ENCODE measurements around the gene MYL12A. TPM values are rescaled to one million over a fixed set of nuclear protein-coding genes. Genes with fewer than 3 reads are reported as not detected.
"Not testable (repeated sequence)": the region's sequence is repeated elsewhere in the genome, so short reads cannot be mapped to it uniquely, and the experiment has no call there.

Gene MYL12A
- total RNA-seq, 1 donor from 2014 or later: 2,410 TPM

DNA sequence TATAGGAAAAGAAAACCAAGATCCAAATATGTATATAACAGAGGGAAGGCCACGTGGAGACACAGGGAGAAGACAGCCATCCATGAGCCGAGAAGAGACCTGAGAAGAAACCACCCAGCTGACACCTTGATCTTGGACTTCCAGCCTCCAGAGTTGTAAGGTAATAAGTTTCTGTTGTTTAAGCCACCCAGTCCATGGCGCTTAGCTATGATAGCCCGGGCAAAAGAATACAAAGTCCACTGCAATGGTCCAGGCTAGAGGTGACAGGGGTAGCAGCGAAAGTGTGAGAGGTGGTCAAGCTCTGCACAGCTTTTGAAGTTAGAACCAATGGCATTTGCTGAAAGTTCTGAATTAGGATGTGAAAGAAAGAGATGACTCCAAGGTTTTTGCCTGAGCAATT lies 30.6 kb upstream of the MYL12A start:
- no peak for TF ChIP-seq CTCF (IDR thresholded peaks at IDR 0.05; ENCODE audit: borderline replicate concordance)
- H3K4me3 ChIP-seq: peak overlapping the region; percentile 71
- peak overlapping the region; percentile 92 for H3K27ac ChIP-seq (replicated peaks)
- no peak for DNase-seq
- no peaks in the 10 kb centered on the region for H3K9me3 ChIP-seq (replicated peaks)
- peaks cover 35% of the 10 kb centered on the region for H3K36me3 ChIP-seq
- intact Hi-C loops (cut with micrococcal nuclease): no loop called here
- H3K27me3 ChIP-seq (ENCODE audit: low read depth): no peaks in the 10 kb centered on the region
- H3K4me1 ChIP-seq: peaks cover 86% of the 10 kb centered on the region

DNA sequence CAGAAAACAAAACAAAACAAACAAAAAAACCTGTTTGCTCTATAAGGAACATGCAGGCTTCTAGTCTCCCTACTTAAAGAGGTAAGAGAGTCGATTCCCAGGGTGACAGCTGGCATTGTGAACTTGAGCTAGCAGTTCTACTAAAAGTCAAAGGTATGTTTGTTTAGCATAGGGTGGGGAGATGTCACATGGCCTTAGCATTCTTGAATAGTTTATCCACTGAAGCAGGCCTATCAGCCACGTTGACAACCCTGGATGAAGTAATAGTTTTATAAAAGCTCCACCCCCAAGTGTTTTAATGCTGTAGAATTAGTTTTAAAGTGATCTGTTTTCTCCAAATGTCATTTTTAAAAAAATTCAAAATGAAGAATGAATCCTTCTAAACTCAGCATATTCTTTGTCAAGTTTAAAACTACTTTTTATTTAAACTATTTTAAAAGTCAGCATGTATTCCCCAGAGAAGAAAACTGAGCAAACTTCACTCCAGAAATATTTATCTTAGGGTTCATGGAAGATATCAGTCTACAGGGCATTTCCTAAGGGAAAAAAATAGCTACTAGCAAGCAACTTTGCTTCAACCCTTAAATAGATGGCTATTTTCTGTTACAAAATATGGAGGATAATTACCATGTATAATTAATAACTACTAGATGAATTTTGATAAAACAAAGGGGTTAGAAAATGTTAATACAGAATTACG lies 29.5 kb upstream of the MYL12A start:
- Histone ChIP-seq H3K9me3 (replicated peaks) (no peaks in the 10 kb centered on the region), H3K4me3 (peak overlapping the region; percentile 71), H3K4me1 (peaks cover 75% of the 10 kb centered on the region), H3K27me3 (ENCODE audit: low read depth) (no peaks in the 10 kb centered on the region), H3K27ac (replicated peaks) (peak overlapping the region; percentile 92), H3K36me3 (peaks cover 29% of the 10 kb centered on the region)
- TF ChIP-seq CTCF (IDR thresholded peaks at IDR 0.05; ENCODE audit: borderline replicate concordance): no peak
- DNase-seq: no peak
- intact Hi-C loops (cut with micrococcal nuclease): no loop called here

- Histone ChIP-seq H3K27ac (replicated peaks) (peak overlapping the region; percentile 92), H3K4me1 (peaks cover 72% of the 10 kb centered on the region), H3K27me3 (ENCODE audit: low read depth) (no peaks in the 10 kb centered on the region), H3K4me3 (peak overlapping the region; percentile 71), H3K36me3 (peaks cover 26% of the 10 kb centered on the region), H3K9me3 (replicated peaks) (no peaks in the 10 kb centered on the region)
- intact Hi-C loops (cut with micrococcal nuclease): no loop called here
- DNase-seq: no peak
- no peak for TF ChIP-seq CTCF (IDR thresholded peaks at IDR 0.05; ENCODE audit: borderline replicate concordance)
These were observed 28.8 kb upstream of the MYL12A start for GRCh38 chr18:3218819-3219218.

DNA sequence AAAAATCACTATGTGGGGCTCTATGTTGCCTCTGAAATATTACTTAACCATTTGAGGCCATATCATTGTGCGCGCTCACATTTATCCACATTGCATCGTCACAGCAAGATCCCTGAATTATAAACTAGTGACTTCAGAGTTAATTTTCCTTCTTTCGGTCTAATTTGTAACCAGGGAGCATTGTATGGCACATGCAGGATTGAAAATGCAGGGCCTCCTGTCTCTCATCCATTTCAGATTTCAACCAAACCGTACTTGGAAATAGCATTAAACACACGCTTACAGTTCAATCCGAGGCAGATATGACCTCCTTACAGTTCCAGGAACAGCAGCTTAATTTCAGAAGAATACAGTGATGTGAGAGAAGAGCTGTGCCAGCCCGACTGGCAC lies 28.4 kb upstream of the MYL12A start:
- no peaks in the 10 kb centered on the region for H3K9me3 ChIP-seq (replicated peaks)
- H3K4me1 ChIP-seq: peaks cover 70% of the 10 kb centered on the region
- no peak for TF ChIP-seq CTCF (IDR thresholded peaks at IDR 0.05; ENCODE audit: borderline replicate concordance)
- no peaks in the 10 kb centered on the region for H3K27me3 ChIP-seq (ENCODE audit: low read depth)
- H3K4me3 ChIP-seq: peak overlapping the region; percentile 71
- peak overlapping the region; percentile 92 for H3K27ac ChIP-seq (replicated peaks)
- no peak for DNase-seq
- intact Hi-C loops (cut with micrococcal nuclease): no loop called here
- H3K36me3 ChIP-seq: peaks cover 22% of the 10 kb centered on the region

GRCh38 chr18:3219631-3220335 lies 27.8 kb upstream of the MYL12A start, which contains the start of gene MYOM1:
Gene MYOM1 (minus strand): TSS chr18:3219968. CDS start chr18:3215223, 4,745 bp downstream.
- Histone ChIP-seq H3K9me3 (replicated peaks) (no peaks in the 10 kb centered on the region), H3K27ac (replicated peaks) (peak within 1 kb of the TSS; percentile 92), H3K36me3 (peaks cover 16% of the 10 kb centered on the region), H3K4me3 (peak within 1 kb of the TSS; percentile 71), H3K4me1 (peaks cover 65% of the 10 kb centered on the region), H3K27me3 (ENCODE audit: low read depth) (no peaks in the 10 kb centered on the region)
- no peak for DNase-seq
- intact Hi-C loops (cut with micrococcal nuclease): no loop called here
- TF ChIP-seq CTCF (IDR thresholded peaks at IDR 0.05; ENCODE audit: borderline replicate concordance): no peak

GRCh38 chr18:3220868-3221267 lies 26.7 kb upstream of the MYL12A start:
- H3K27me3 ChIP-seq (ENCODE audit: low read depth); intact Hi-C loops (cut with micrococcal nuclease); H3K9me3 ChIP-seq (replicated peaks); H3K4me3 ChIP-seq; DNase-seq; H3K36me3 ChIP-seq: not testable (repeated sequence)
- peaks cover 60% of the 10 kb centered on the region for H3K4me1 ChIP-seq
- H3K27ac ChIP-seq (replicated peaks): peak overlapping the region; percentile 92
